Measurements from ENCODE around the gene ROBO1. TPM values are rescaled to one million over a fixed set of nuclear protein-coding genes. Genes with fewer than 3 reads are reported as not detected.

ROBO1 gene
- total RNA-seq, 3 donors from 2014 or later, result 12.7 to 50.7 (median 23.6) TPM

DNA sequence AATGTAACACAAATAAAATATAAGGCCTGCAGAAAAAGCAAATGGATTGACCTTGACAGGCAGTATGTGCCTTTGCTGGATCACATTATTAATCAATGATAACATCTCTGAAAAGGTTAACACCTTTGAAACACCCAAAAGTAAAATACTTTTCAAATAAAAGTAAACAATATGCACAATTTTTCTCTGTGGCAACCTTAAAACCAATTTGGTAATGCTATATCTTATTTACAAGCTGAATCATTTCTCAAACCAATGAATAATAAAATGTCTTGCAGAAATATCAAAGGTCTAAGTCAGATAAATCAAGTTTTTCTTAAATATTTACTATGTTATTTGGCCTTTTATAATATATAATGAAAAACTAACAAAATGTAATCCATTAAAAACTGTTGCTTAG, 1018.7 kb downstream of the ROBO1 start:
- intact Hi-C loops (cut with DNase I; ENCODE audit: low total_unique reads), result no loop called here
- Histone ChIP-seq H3K9me3 (no peaks in the 10 kb centered on the region), H3K4me1 (peaks cover 0 to 4% of the 10 kb centered on the region in 2 donors), H3K4me3 (no peak overlapping the region), H3K27me3 (no peaks in the 10 kb centered on the region), H3K36me3 (no peaks in the 10 kb centered on the region), H3K27ac (no peak overlapping the region)
- no peak for DNase-seq (ENCODE audit: low spot score in 2 of 2)
- TF ChIP-seq POLR2A (IDR thresholded peaks at IDR 0.05), result no peak

DNA sequence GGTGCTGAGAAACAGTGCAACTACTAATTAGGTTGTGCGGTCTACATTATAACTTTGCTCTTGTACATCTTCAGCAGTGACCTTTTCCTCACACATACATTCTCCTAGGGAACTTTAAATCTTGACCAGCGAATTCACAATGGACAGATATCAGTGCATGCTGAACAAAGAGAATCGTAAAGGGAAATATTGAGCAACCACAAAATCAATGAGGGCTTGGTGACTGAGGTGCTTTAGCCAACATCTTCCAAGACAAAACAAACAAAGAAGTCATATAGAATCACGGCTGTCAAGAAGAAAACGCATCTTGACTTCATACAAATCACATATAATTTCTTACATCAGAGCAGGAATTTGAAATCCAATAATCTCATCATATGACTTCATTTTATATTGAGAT, 1022.0 kb downstream of the ROBO1 start:
- no peaks in the 10 kb centered on the region for H3K27me3 ChIP-seq
- H3K4me1 ChIP-seq, result no peaks in the 10 kb centered on the region
- no peak for TF ChIP-seq POLR2A (IDR thresholded peaks at IDR 0.05)
- no peak for TF ChIP-seq POLR2AphosphoS5 (IDR thresholded peaks at IDR 0.05)
- TF ChIP-seq, protein P1, sequence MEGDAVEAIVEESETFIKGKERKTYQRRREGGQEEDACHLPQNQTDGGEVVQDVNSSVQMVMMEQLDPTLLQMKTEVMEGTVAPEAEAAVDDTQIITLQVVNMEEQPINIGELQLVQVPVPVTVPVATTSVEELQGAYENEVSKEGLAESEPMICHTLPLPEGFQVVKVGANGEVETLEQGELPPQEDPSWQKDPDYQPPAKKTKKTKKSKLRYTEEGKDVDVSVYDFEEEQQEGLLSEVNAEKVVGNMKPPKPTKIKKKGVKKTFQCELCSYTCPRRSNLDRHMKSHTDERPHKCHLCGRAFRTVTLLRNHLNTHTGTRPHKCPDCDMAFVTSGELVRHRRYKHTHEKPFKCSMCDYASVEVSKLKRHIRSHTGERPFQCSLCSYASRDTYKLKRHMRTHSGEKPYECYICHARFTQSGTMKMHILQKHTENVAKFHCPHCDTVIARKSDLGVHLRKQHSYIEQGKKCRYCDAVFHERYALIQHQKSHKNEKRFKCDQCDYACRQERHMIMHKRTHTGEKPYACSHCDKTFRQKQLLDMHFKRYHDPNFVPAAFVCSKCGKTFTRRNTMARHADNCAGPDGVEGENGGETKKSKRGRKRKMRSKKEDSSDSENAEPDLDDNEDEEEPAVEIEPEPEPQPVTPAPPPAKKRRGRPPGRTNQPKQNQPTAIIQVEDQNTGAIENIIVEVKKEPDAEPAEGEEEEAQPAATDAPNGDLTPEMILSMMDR (IDR thresholded peaks at IDR 0.05), result no peak
- H3K4me3 ChIP-seq, result no peak overlapping the region
- intact Hi-C loops (cut with DNase I; ENCODE audit: low total_unique reads), result no loop called here
- no peak overlapping the region for H3K27ac ChIP-seq
- no peak for DNase-seq (ENCODE audit: low spot score in 2 of 2)
- no peaks in the 10 kb centered on the region for H3K36me3 ChIP-seq
- H3K9me3 ChIP-seq, result no peaks in the 10 kb centered on the region

DNA sequence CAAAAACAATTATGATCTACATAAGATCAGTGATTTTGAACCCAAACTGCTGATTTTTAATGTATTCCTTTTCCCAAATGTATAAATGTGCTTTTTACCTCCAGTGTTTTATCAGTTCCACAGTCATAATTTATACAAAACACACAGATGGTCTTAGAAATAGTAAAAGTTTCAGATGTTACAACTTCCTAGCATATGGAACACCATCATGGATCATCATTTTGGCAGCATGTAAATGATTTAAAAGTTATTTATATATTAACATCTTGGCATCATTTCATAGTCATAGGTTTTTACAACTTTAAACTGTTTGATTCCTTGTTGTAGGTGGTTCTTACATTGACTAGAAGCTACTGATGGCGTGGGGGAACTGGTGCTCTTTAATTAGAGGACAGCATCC, 1025.3 kb downstream of the ROBO1 start:
- intact Hi-C loops (cut with DNase I; ENCODE audit: low total_unique reads), result no loop called here
- Histone ChIP-seq H3K27ac (no peak overlapping the region), H3K27me3 (no peaks in the 10 kb centered on the region), H3K4me3 (no peak overlapping the region), H3K9me3 (no peaks in the 10 kb centered on the region), H3K36me3 (no peaks in the 10 kb centered on the region), H3K4me1 (no peaks in the 10 kb centered on the region)
- TF ChIP-seq, protein P1 (IDR thresholded peaks at IDR 0.05), result no peak
- TF ChIP-seq POLR2A (IDR thresholded peaks at IDR 0.05), result no peak
- no peak for TF ChIP-seq POLR2AphosphoS5 (IDR thresholded peaks at IDR 0.05)
- DNase-seq (ENCODE audit: low spot score in 2 of 2), result no peak

DNA sequence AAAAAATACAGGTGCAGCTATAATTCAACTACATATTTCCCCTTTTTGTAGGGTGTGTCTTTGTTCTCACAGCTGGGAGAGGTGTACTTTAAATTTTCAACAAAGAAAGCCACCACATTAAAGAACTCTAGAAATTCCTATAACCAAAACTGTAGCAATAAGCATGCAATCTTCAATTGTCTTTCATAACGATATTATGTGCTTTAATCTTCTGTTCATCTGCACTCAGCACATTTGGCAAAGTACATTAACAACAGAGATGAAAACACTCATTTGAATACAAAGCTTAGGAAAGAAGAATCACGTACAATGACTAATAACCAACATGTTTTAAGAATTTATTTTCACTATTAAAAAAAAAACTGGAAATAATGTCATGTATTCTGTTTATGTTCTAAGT, 1025.8 kb downstream of the ROBO1 start:
- H3K27ac ChIP-seq, result no peak overlapping the region
- DNase-seq (ENCODE audit: low spot score in 2 of 2), result no peak
- no peaks in the 10 kb centered on the region for H3K27me3 ChIP-seq
- intact Hi-C loops (cut with DNase I; ENCODE audit: low total_unique reads), result no loop called here
- H3K9me3 ChIP-seq, result no peaks in the 10 kb centered on the region
- no peak overlapping the region for H3K4me3 ChIP-seq
- H3K4me1 ChIP-seq, result no peaks in the 10 kb centered on the region
- H3K36me3 ChIP-seq, result no peaks in the 10 kb centered on the region
- TF ChIP-seq POLR2AphosphoS5 (IDR thresholded peaks at IDR 0.05) (no peak), POLR2A (IDR thresholded peaks at IDR 0.05) (no peak)
- TF ChIP-seq, protein P1 (IDR thresholded peaks at IDR 0.05), result no peak

DNA sequence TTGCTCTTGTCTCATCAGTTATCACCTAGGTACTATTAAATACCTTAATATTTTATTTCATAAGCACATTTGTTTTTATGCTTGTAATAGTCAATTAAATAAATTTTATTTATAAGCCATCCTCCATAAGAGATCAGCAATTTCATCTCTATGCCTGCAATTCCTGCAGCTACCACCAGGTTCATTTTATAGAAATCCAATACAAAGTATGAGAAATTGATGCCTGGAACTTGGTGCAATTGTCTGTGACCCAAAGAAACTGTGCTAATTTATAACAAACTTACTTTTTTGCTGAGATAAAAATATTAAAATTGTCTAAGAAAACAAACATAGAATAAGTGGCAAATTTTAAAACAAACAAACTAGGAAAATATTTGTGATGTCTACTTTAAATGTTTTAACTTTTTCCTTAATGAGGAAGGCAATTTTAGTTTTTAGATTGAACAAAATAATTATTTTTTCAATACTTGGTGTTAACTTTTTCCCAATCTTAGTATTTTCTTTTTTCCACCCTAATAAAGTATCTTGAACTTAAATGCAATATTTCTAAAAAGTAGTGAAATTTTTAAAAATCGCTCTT, 1026.6 kb downstream of the ROBO1 start:
- Histone ChIP-seq H3K4me3 (no peak overlapping the region), H3K9me3 (no peaks in the 10 kb centered on the region), H3K27me3 (no peaks in the 10 kb centered on the region), H3K4me1 (no peaks in the 10 kb centered on the region), H3K27ac (no peak overlapping the region), H3K36me3 (no peaks in the 10 kb centered on the region)
- DNase-seq (ENCODE audit: low spot score in 2 of 2), result no peak
- intact Hi-C loops (cut with DNase I; ENCODE audit: low total_unique reads), result no loop called here
- TF ChIP-seq POLR2AphosphoS5 (IDR thresholded peaks at IDR 0.05) (no peak), POLR2A (IDR thresholded peaks at IDR 0.05) (no peak)
- TF ChIP-seq, protein P1 (IDR thresholded peaks at IDR 0.05), result no peak

DNA sequence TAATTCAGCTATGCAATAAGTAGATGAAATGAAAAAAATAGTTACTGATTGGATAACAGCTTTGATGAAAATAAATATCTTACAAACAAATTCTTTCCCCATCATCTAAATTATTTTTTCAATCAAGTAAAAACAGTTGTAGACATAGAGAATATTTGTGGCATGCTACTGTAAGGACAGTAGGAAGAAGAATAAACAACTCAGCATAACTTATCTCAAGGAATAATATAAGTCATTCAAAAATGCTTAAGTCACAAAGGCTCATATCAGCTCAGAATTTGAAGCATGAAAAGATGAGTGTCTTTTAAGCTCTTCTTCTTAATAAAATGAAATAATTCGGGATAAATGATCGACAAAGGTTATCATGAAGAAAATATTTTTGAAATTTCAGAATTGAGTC, 1029.0 kb downstream of the ROBO1 start:
- no peak overlapping the region for H3K27ac ChIP-seq
- H3K4me3 ChIP-seq, result no peak overlapping the region
- intact Hi-C loops (cut with DNase I; ENCODE audit: low total_unique reads), result no loop called here
- no peaks in the 10 kb centered on the region for H3K9me3 ChIP-seq
- H3K4me1 ChIP-seq, result no peaks in the 10 kb centered on the region
- H3K36me3 ChIP-seq, result no peaks in the 10 kb centered on the region
- TF ChIP-seq POLR2A (IDR thresholded peaks at IDR 0.05) (no peak), POLR2AphosphoS5 (IDR thresholded peaks at IDR 0.05) (no peak)
- TF ChIP-seq, protein P1 (IDR thresholded peaks at IDR 0.05), result no peak
- DNase-seq (ENCODE audit: low spot score in 2 of 2), result no peak
- no peaks in the 10 kb centered on the region for H3K27me3 ChIP-seq
